Measurements from ENCODE around the gene SEC11C.
"Not testable (repeated sequence)": the region's sequence is repeated elsewhere in the genome, so short reads cannot be mapped to it uniquely, and the experiment has no call there.

Gene SEC11C

GRCh38 chr18:59132810-59133465 is 6.7 kb upstream of the SEC11C start:
- in situ Hi-C loops (cut with MboI; ENCODE audit: low sequenced_read_pairs, unreplicated experiment): no loop called here
- TF ChIP-seq CTCF (IDR thresholded peaks at IDR 0.05; ENCODE audit: borderline replicate concordance, control extremely low read depth, extremely low read depth, insufficient read depth, missing control alignments): no peak
- no peak for DNase-seq (ENCODE audit: low spot score)

- TF ChIP-seq CTCF (IDR thresholded peaks at IDR 0.05; ENCODE audit: borderline replicate concordance, control extremely low read depth, extremely low read depth, insufficient read depth, missing control alignments): no peak
- DNase-seq (ENCODE audit: low spot score): peak; percentile 93
- in situ Hi-C loops (cut with MboI; ENCODE audit: low sequenced_read_pairs, unreplicated experiment): no loop called here
These were observed 431 bp upstream of the SEC11C start for GRCh38 chr18:59139291-59139614.

GRCh38 chr18:59140302-59140885 is 710 bp downstream of the SEC11C start:
- no peak for TF ChIP-seq CTCF (IDR thresholded peaks at IDR 0.05; ENCODE audit: borderline replicate concordance, control extremely low read depth, extremely low read depth, insufficient read depth, missing control alignments)
- in situ Hi-C loops (cut with MboI; ENCODE audit: low sequenced_read_pairs, unreplicated experiment): no loop called here
- no peak for DNase-seq (ENCODE audit: low spot score)

GRCh38 chr18:59141294-59142068 is 1.8 kb downstream of the SEC11C start:
- no peak for TF ChIP-seq CTCF (IDR thresholded peaks at IDR 0.05; ENCODE audit: borderline replicate concordance, control extremely low read depth, extremely low read depth, insufficient read depth, missing control alignments)
- in situ Hi-C loops (cut with MboI; ENCODE audit: low sequenced_read_pairs, unreplicated experiment): no loop called here
- DNase-seq (ENCODE audit: low spot score): no peak

- peak; percentile 45 for DNase-seq (ENCODE audit: low spot score)
- no peak for TF ChIP-seq CTCF (IDR thresholded peaks at IDR 0.05; ENCODE audit: borderline replicate concordance, control extremely low read depth, extremely low read depth, insufficient read depth, missing control alignments)
- in situ Hi-C loops (cut with MboI; ENCODE audit: low sequenced_read_pairs, unreplicated experiment): no loop called here
These were observed 2.6 kb downstream of the SEC11C start for GRCh38 chr18:59142274-59142673.

- in situ Hi-C loops (cut with MboI; ENCODE audit: low sequenced_read_pairs, unreplicated experiment); DNase-seq (ENCODE audit: low spot score): not testable (repeated sequence)
These were observed 3.2 kb downstream of the SEC11C start for GRCh38 chr18:59142800-59143416.

- TF ChIP-seq CTCF (IDR thresholded peaks at IDR 0.05; ENCODE audit: borderline replicate concordance, control extremely low read depth, extremely low read depth, insufficient read depth, missing control alignments): no peak
- peak; percentile 52 for DNase-seq (ENCODE audit: low spot score)
- in situ Hi-C loops (cut with MboI; ENCODE audit: low sequenced_read_pairs, unreplicated experiment): no loop called here
These were observed 3.8 kb downstream of the SEC11C start for GRCh38 chr18:59143441-59143840.
